ENCODE results near the gene SPATA1.

- TF ChIP-seq POLR2A (IDR thresholded peaks at IDR 0.05) (no peak), CTCF (IDR thresholded peaks at IDR 0.05) (no peak), EP300 (IDR thresholded peaks at IDR 0.05; ENCODE audit: low read depth) (no peak), POLR2AphosphoS5 (IDR thresholded peaks at IDR 0.05) (no peak)
Observed at GRCh38 chr1:84550826-84551225, 44.6 kb downstream of the SPATA1 start.
